HCT116 (cell line): ENCODE measurements around the gene SLC24A3. TPM values are rescaled to one million over a fixed set of nuclear protein-coding genes. Genes with fewer than 3 reads are reported as not detected.

Experiments used
- ATAC-seq: fragments of 200-7000 bp; cut with Tn5 transposase; 2 replicates; pipeline ENCODE4 v1.9.1; 2020; ENCODE audit warnings: mild to moderate bottlenecking, moderate library complexity
- BruUV-seq: library from RNA; stranded (reverse); fragments of 400-500 nt; replicated peaks from 2 replicates; lab custom pipeline; 2021; lab: Mats Ljungman, UMichigan
- CTCF ChIA-PET: fragments of 300-600 bp; sonication (Branson Sonifier 250); formaldehyde crosslinking; loops from one replicate; lab custom pipeline; 2021; ENCODE audit warnings: antibody characterized with exemption; lab: Charles Lee
- POLR2A ChIA-PET: fragments of 300-600, 350-600 bp; sonication (Branson Sonifier 250); formaldehyde crosslinking; loops from one replicate; lab custom pipeline; 2021; ENCODE audit warnings: antibody characterized with exemption; lab: Charles Lee
- RAD21 ChIA-PET, 2 experiments: fragments of 300-600 bp; sonication (Branson Sonifier 250); formaldehyde crosslinking; loops; one replicate each; lab custom pipeline; 2023; ENCODE audit warnings: low total read pairs in 2 of 2; ENCODE audit not compliant: uncharacterized antibody in 2 of 2, unreplicated experiment in 2 of 2, low non-redundant PET in 1 of 2; lab: Charles Lee
- DNase-seq: peaks from one replicate; pipeline ENCODE4 v3.0.0-alpha.2; 2010; ENCODE audit warnings: low read depth, low spot score
- H2AFZ ChIP-seq: fragments of 200-600 bp; shearing (Covaris generic), sonication (generic); 2 replicates; pipeline ENCODE4 v1.6.1; 2017; ENCODE audit warnings: low read depth, mixed run types, mixed read lengths, antibody characterized with exemption, low read length; ENCODE audit not compliant: poor library complexity, severe bottlenecking
- H3K27ac ChIP-seq: 2 replicates; pipeline ENCODE4 v1.5.1; 2012; ENCODE audit warnings: low read depth, low read length
- H3K27me3 ChIP-seq: fragments of 200-600 bp; sonication (generic); 2 replicates; pipeline ENCODE4 v1.6.1; 2016; ENCODE audit warnings: mixed run types, low read length, mixed read lengths; ENCODE audit not compliant: insufficient read depth
- H3K36me3 ChIP-seq, 2 experiments: fragments of 200-500 bp in 1 of 2; fragments of 200-600 bp in 1 of 2; sonication (Bioruptor generic) in 1 of 2; sonication (generic) in 1 of 2; 2 replicates each; pipeline versions ENCODE4 v1.5.1 to v1.6.1; 2014 to 2016; ENCODE audit warnings: low read length in 2 of 2, inconsistent platforms in 1 of 2, mixed read lengths in 1 of 2, mixed run types in 1 of 2; ENCODE audit not compliant: insufficient read depth in 2 of 2, control insufficient read depth in 1 of 2
- H3K4me1 ChIP-seq, 2 experiments: fragments of 200-600 bp in 1 of 2; sonication (generic) in 1 of 2; 2 replicates each; pipeline versions ENCODE4 v1.5.1 to v1.6.1; 2012 to 2017; ENCODE audit warnings: low read length in 2 of 2, inconsistent platforms in 1 of 2, mild to moderate bottlenecking in 1 of 2, mixed read lengths in 1 of 2, mixed run types in 1 of 2, moderate library complexity in 1 of 2; ENCODE audit not compliant: insufficient read depth in 2 of 2, control insufficient read depth in 1 of 2
- H3K4me2 ChIP-seq: fragments of 200-600 bp; sonication (generic); 2 replicates; pipeline ENCODE4 v1.6.1; 2017; ENCODE audit warnings: mixed run types, low read length, mixed read lengths
- H3K4me3 ChIP-seq, 2 experiments: fragments of 200-600 bp in 1 of 2; sonication (generic) in 1 of 2; replicated peaks in 1 of 2; 2 replicates each; pipeline ENCODE4 v1.5.1; 2011 to 2016; ENCODE audit warnings: low read length in 2 of 2, control low read depth in 1 of 2, low read depth in 1 of 2, mild to moderate bottlenecking in 1 of 2, mixed read lengths in 1 of 2, mixed run types in 1 of 2
- H3K79me2 ChIP-seq: fragments of 200-600 bp; sonication (generic); 2 replicates; pipeline ENCODE4 v1.6.1; 2017; ENCODE audit warnings: mild to moderate bottlenecking, mixed run types, low read length, moderate library complexity, mixed read lengths; ENCODE audit not compliant: insufficient read depth
- H3K9ac ChIP-seq: fragments of 200-600 bp; sonication (generic); 2 replicates; pipeline ENCODE4 v1.6.1; 2016; ENCODE audit warnings: low read length, mixed read lengths
- H3K9me2 ChIP-seq: fragments of 200-600 bp; sonication (generic), shearing (Covaris generic); 2 replicates; pipeline ENCODE4 v1.6.1; 2017; ENCODE audit warnings: mixed run types, mild to moderate bottlenecking, moderate library complexity; ENCODE audit not compliant: insufficient read depth
- H3K9me3 ChIP-seq, 2 experiments: fragments of 200-500 bp in 1 of 2; fragments of 200-600 bp in 1 of 2; sonication (Bioruptor generic) in 1 of 2; sonication (generic) in 1 of 2; 2 replicates each; pipeline ENCODE4 v1.6.1; 2014 to 2017; ENCODE audit warnings: low read length in 2 of 2, mixed read lengths in 2 of 2, inconsistent platforms in 1 of 2, low read depth in 1 of 2, mild to moderate bottlenecking in 1 of 2, mixed run types in 1 of 2, moderate library complexity in 1 of 2; ENCODE audit not compliant: control insufficient read depth in 1 of 2, insufficient read depth in 1 of 2
- H4K20me1 ChIP-seq: fragments of 200-600 bp; sonication (generic), shearing (Covaris generic); 2 replicates; pipeline ENCODE4 v1.6.1; 2017; ENCODE audit warnings: mixed run types, mild to moderate bottlenecking, moderate library complexity; ENCODE audit not compliant: insufficient read depth
- CBX3 ChIP-seq: IDR thresholded peaks from 2 replicates; pipeline ENCODE4 v1.6.1; 2012; ENCODE audit warnings: low read depth
- CEBPB ChIP-seq: IDR thresholded peaks from 2 replicates; pipeline ENCODE4 v1.6.1; 2012; ENCODE audit warnings: low read depth
- EGR1 ChIP-seq: IDR thresholded peaks from 2 replicates; pipeline ENCODE4 v1.6.1; 2012; ENCODE audit warnings: low read depth
- ELF1 ChIP-seq: IDR thresholded peaks from 2 replicates; pipeline ENCODE4 v1.6.1; 2012; ENCODE audit warnings: low read depth, borderline replicate concordance
- EZH2 ChIP-seq: fragments of 200-600 bp; sonication (generic); IDR thresholded peaks from 2 replicates; pipeline ENCODE4 v1.6.1; 2017; ENCODE audit warnings: antibody characterized with exemption, mixed run types
- FOSL1 ChIP-seq: IDR thresholded peaks from 2 replicates; pipeline ENCODE4 v1.6.1; 2012; ENCODE audit warnings: low read depth
- POLR2A ChIP-seq: IDR thresholded peaks from 2 replicates; pipeline ENCODE4 v1.7.0; 2011; ENCODE audit warnings: borderline replicate concordance; ENCODE audit not compliant: insufficient read depth, insufficient read length; ENCODE audit errors: extremely low read depth
- POLR2AphosphoS5 ChIP-seq: IDR thresholded peaks from 2 replicates; pipeline ENCODE4 v1.6.1; 2011; ENCODE audit warnings: mild to moderate bottlenecking, low read depth, low read length, moderate library complexity
- SIN3A ChIP-seq: IDR thresholded peaks from 2 replicates; pipeline ENCODE4 v1.6.1; 2012; ENCODE audit warnings: low read depth
- SP1 ChIP-seq: IDR thresholded peaks from 2 replicates; pipeline ENCODE4 v1.6.1; 2012; ENCODE audit warnings: low read depth
- SRF ChIP-seq: IDR thresholded peaks from 2 replicates; pipeline ENCODE4 v1.6.1; 2012; ENCODE audit warnings: low read depth
- TCF7L2 ChIP-seq: IDR thresholded peaks from 2 replicates; pipeline ENCODE4 v1.7.0; 2011; ENCODE audit warnings: borderline replicate concordance, inconsistent platforms; ENCODE audit not compliant: insufficient read depth, insufficient read length; ENCODE audit errors: extremely low read depth
- YY1 ChIP-seq: IDR thresholded peaks from 2 replicates; pipeline ENCODE4 v1.6.1; 2011; ENCODE audit warnings: low read length, low read depth, moderate library complexity, mild to moderate bottlenecking; ENCODE audit not compliant: insufficient replicate concordance; ENCODE audit errors: extremely low read depth
- ZFX ChIP-seq: fragments of 450-650 bp; IDR thresholded peaks from 2 replicates; pipeline ENCODE4 v1.6.1; 2017
- ZNF274 ChIP-seq: fragments of 200-500 bp; sonication (Bioruptor generic); IDR thresholded peaks from 2 replicates; pipeline ENCODE4 v1.6.1; 2014; ENCODE audit warnings: mild to moderate bottlenecking, low read depth, low read length, inconsistent platforms
- intact Hi-C: fragments of 100-400 bp; cut with micrococcal nuclease; formaldehyde crosslinking; loops from 2 replicates; pipeline ENCODE4 v1.10.0; 2022
- total RNA-seq: library from RNA; stranded (reverse); gene quantifications from one replicate; pipeline ENCODE4 v1.2.1, GENCODE V29; 2021; ENCODE audit not compliant: unreplicated experiment
- TF ChIP-seq, protein P1 (sequence below), 3 experiments: fragments of 200-600 bp in 1 of 3; sonication (generic) in 1 of 3; IDR thresholded peaks in 2 of 3; conservative IDR thresholded peaks in 1 of 3; 2 replicates each; pipeline ENCODE4 v1.5.1; 2012 to 2017; ENCODE audit warnings: low read depth in 2 of 3, low read length in 2 of 3, antibody characterized with exemption in 1 of 3, borderline replicate concordance in 1 of 3, control low read depth in 1 of 3, mild to moderate bottlenecking in 1 of 3, mixed read lengths in 1 of 3, mixed run types in 1 of 3, moderate library complexity in 1 of 3; ENCODE audit not compliant: insufficient read depth in 1 of 3
- TF ChIP-seq, protein P2 (sequence below): IDR thresholded peaks from 2 replicates; pipeline ENCODE4 v1.6.1; 2011; ENCODE audit warnings: mild to moderate bottlenecking, low read length, moderate library complexity; ENCODE audit not compliant: insufficient replicate concordance; ENCODE audit errors: extremely low read depth
- TF ChIP-seq, protein P3 (sequence below): IDR thresholded peaks from 2 replicates; pipeline ENCODE4 v1.6.1; 2012
- TF ChIP-seq, protein P4 (sequence below): IDR thresholded peaks from 2 replicates; pipeline ENCODE4 v1.6.1; 2012

SLC24A3 gene
- total RNA-seq, 1 experiment from 2014 or later: not detected

DNA sequence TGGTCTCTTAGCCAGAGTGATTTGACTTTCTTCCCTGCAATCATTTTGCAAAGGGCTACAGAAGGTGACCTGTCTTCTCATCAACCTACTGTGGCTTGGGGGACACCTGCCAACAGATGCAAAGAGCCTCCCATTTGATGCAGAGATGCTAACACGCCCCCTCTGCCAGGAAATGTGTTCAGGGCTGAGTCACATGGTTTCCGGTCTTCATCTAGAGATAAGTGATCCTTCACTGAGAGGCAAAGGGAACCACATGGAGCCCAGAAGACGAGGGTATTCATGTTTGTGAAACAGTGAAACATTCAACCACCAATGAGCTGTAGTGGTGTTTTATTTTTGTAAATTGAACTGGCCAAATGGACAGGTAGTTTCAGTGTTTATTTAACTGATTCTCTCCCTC is 436.6 kb downstream of the SLC24A3 start:
- H3K9ac ChIP-seq: no peak overlapping the region
- ChIA-PET POLR2A (no interaction called here), RAD21 (no interaction called here), CTCF (interaction anchor here (1.2 kb wide), 1 partner anchor 20 kb away, joined by 5 read pairs; no protein-coding TSS in a partner anchor)
- ATAC-seq (no peak), DNase-seq (no peak)
- BruUV-seq: no TSS peak
- no peak overlapping the region for H3K27ac ChIP-seq
- H3K27me3 ChIP-seq: no peaks in the 10 kb centered on the region
- no peaks in the 10 kb centered on the region for H3K79me2 ChIP-seq
- TF ChIP-seq YY1 (no peak), CBX3 (no peak), POLR2AphosphoS5 (no peak), CEBPB (no peak), ZNF274 (no peak), EGR1 (no peak), ZFX (no peak), TCF7L2 (no peak), SRF (no peak), FOSL1 (no peak), ELF1 (no peak), SP1 (no peak), POLR2A (no peak), SIN3A (no peak), EZH2 (no peak)
- TF ChIP-seq, protein P1, sequence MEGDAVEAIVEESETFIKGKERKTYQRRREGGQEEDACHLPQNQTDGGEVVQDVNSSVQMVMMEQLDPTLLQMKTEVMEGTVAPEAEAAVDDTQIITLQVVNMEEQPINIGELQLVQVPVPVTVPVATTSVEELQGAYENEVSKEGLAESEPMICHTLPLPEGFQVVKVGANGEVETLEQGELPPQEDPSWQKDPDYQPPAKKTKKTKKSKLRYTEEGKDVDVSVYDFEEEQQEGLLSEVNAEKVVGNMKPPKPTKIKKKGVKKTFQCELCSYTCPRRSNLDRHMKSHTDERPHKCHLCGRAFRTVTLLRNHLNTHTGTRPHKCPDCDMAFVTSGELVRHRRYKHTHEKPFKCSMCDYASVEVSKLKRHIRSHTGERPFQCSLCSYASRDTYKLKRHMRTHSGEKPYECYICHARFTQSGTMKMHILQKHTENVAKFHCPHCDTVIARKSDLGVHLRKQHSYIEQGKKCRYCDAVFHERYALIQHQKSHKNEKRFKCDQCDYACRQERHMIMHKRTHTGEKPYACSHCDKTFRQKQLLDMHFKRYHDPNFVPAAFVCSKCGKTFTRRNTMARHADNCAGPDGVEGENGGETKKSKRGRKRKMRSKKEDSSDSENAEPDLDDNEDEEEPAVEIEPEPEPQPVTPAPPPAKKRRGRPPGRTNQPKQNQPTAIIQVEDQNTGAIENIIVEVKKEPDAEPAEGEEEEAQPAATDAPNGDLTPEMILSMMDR (IDR thresholded peaks at IDR 0.05 in 2 of 3, conservative IDR thresholded peaks at IDR 0.05 in 1 of 3; ENCODE audit: borderline replicate concordance in 1 of 3, insufficient read depth in 1 of 3, low read depth in 2 of 3, low read length in 2 of 3): no peak
- TF ChIP-seq, protein P2, sequence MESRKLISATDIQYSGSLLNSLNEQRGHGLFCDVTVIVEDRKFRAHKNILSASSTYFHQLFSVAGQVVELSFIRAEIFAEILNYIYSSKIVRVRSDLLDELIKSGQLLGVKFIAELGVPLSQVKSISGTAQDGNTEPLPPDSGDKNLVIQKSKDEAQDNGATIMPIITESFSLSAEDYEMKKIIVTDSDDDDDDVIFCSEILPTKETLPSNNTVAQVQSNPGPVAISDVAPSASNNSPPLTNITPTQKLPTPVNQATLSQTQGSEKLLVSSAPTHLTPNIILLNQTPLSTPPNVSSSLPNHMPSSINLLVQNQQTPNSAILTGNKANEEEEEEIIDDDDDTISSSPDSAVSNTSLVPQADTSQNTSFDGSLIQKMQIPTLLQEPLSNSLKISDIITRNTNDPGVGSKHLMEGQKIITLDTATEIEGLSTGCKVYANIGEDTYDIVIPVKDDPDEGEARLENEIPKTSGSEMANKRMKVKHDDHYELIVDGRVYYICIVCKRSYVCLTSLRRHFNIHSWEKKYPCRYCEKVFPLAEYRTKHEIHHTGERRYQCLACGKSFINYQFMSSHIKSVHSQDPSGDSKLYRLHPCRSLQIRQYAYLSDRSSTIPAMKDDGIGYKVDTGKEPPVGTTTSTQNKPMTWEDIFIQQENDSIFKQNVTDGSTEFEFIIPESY: no peak
- TF ChIP-seq, protein P3, sequence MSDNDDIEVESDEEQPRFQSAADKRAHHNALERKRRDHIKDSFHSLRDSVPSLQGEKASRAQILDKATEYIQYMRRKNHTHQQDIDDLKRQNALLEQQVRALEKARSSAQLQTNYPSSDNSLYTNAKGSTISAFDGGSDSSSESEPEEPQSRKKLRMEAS: no peak
- TF ChIP-seq, protein P4, sequence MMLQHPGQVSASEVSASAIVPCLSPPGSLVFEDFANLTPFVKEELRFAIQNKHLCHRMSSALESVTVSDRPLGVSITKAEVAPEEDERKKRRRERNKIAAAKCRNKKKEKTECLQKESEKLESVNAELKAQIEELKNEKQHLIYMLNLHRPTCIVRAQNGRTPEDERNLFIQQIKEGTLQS: no peak
- no peak overlapping the region for H2AFZ ChIP-seq
- H3K4me1 ChIP-seq: no peaks in the 10 kb centered on the region
- no peaks in the 10 kb centered on the region for H3K36me3 ChIP-seq
- intact Hi-C loops: no loop called here
- H3K4me2 ChIP-seq: no peak overlapping the region
- no peaks in the 10 kb centered on the region for H3K9me3 ChIP-seq
- H3K9me2 ChIP-seq: no peaks in the 10 kb centered on the region
- no peak overlapping the region for H3K4me3 ChIP-seq
- no peaks in the 10 kb centered on the region for H4K20me1 ChIP-seq
